OCI-LY1 (cell line): ENCODE measurements around the gene HSD11B1L.

ENCODE experiments used
- EZH2 ChIP-seq: fragments of 200-600 bp; sonication (generic), shearing (Covaris generic); IDR thresholded peaks from 2 replicates; pipeline ENCODE4 v1.8.0; 2017; ENCODE audit warnings: borderline replicate concordance, mixed run types, mild to moderate bottlenecking, antibody characterized with exemption, low read length, moderate library complexity, mixed read lengths
- TF ChIP-seq, protein P1 (sequence below): fragments of 200-600 bp; sonication (generic), shearing (Covaris generic); IDR thresholded peaks from 2 replicates; pipeline ENCODE4 v1.5.1; 2017; ENCODE audit warnings: mild to moderate bottlenecking, antibody characterized with exemption, low read length, moderate library complexity, mixed read lengths

DNA sequence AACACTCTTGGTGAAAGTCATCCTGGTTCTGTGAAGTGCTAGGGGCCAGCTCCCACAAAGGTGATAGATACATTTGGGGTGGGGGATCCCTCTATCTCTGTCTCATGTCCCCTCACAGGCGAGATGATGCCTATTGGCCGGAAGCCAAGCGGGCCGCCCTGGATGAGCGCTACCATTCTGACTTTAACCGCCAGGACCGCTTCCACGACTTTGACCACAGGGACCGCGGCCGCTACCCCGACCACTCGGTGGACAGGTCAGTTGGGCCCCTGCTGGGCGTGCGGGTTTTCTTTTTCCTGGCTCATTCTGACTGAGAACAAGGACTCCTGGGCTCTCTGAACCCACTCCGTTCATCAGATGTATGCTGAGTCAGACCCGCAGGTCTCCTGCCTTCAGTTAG lies 16.9 kb upstream of the HSD11B1L start:
- TF ChIP-seq, protein P1, sequence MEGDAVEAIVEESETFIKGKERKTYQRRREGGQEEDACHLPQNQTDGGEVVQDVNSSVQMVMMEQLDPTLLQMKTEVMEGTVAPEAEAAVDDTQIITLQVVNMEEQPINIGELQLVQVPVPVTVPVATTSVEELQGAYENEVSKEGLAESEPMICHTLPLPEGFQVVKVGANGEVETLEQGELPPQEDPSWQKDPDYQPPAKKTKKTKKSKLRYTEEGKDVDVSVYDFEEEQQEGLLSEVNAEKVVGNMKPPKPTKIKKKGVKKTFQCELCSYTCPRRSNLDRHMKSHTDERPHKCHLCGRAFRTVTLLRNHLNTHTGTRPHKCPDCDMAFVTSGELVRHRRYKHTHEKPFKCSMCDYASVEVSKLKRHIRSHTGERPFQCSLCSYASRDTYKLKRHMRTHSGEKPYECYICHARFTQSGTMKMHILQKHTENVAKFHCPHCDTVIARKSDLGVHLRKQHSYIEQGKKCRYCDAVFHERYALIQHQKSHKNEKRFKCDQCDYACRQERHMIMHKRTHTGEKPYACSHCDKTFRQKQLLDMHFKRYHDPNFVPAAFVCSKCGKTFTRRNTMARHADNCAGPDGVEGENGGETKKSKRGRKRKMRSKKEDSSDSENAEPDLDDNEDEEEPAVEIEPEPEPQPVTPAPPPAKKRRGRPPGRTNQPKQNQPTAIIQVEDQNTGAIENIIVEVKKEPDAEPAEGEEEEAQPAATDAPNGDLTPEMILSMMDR, result no peak
- no peak for TF ChIP-seq EZH2
